Measurements from ENCODE around the gene MED12L.

The MED12L gene

DNA sequence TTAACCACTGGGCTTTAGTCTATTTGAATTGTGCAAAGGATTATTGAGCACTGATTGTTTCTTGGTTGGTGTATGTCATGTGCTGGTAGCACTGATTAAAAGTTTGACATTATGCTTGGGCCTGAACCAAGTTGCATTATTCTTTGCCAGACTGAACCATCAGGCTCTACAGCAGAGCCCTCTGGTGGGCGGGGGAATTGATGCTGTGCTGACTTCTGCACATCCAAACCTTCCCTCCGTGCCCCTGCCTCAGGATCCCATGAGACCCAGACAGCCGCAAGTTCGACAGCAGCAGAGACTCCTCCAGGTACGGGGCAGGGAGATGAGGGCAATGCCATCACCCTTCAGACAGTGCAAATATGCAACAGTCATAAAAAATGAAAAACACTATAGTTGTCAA lies 327.5 kb downstream of the MED12L start:
- no peak for FAIRE-seq
- no peak for DNase-seq (ENCODE audit: low spot score)

DNA sequence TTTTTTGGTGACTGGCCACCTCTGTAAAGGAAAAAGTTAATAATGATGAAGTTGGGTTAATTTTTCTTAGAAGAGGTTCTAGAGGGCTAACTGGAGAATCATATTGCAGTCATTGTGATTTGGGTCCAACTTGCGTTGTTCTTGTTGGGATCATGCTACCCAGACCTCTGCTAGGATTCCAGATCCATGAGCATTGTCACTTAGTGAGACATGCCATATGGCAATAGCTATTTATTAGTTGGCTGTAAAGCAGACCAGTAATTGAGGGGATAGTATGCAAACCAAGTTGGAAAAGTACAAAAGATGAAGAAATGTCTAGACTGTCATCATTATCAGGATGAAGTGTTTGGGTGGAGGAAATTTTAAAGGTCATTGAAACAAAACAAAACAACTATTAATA lies 329.8 kb downstream of the MED12L start:
- DNase-seq (ENCODE audit: low spot score), result no peak
- no peak for FAIRE-seq

DNA sequence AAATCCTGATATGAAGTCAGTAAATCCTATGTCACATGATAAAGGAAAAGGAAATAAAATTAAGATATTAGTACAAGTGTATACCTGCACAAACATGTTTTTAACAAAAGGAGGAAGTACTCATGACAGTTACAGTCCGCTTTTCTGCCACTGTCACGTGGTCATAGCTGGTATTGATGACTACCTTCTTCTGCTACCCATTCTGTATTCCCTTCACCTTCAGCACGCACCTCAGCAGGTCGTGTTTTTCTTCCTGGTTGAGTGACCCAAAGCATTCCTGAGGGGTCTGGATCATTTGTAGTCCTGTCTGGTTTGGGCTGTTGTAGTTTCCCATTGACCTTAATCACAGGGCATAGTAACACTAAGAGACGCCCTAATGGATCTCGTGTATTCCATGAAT lies 334.3 kb downstream of the MED12L start:
- FAIRE-seq, result no peak
- DNase-seq (ENCODE audit: low spot score), result no peak

DNA sequence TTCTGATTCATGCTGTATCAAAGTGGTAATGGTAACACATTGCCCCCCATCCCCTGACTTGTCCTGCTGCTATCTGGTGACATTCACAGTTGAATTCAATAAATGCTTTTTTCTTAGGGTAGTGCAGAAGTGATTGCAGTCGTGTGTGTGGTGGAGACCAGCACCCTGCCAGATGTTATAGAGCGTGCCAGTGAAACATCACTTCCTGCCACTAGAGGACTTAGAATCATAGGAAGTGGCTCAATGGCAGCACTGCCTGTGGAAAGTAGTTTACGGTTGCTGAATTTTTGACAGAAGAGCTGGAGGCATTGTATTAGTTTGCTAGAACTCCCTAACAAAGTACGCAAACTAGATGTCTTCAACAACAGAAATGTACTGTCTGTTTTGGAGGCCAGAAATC lies 336.5 kb downstream of the MED12L start:
- DNase-seq (ENCODE audit: low spot score) (no peak), FAIRE-seq (no peak)

DNA sequence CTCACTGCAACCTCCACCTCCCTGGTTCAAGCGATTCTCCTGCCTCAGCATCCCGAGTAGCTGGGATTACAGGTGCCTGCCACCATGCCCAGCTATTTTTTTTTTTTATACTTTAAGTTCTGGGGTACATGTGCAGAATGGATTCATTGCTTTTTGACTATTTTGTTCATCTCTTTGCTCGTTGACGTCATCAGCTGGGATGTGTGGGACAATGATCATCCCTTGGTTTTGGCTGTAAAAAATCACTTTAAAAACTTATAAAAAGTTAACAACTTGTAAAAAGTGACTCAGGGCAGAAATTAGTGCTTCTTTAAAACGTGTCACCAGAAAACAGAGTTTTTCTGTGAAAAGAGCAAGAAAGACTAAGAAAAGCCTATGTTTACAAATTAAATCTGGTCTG lies 337.6 kb downstream of the MED12L start:
- FAIRE-seq (no peak), DNase-seq (ENCODE audit: low spot score) (no peak)

DNA sequence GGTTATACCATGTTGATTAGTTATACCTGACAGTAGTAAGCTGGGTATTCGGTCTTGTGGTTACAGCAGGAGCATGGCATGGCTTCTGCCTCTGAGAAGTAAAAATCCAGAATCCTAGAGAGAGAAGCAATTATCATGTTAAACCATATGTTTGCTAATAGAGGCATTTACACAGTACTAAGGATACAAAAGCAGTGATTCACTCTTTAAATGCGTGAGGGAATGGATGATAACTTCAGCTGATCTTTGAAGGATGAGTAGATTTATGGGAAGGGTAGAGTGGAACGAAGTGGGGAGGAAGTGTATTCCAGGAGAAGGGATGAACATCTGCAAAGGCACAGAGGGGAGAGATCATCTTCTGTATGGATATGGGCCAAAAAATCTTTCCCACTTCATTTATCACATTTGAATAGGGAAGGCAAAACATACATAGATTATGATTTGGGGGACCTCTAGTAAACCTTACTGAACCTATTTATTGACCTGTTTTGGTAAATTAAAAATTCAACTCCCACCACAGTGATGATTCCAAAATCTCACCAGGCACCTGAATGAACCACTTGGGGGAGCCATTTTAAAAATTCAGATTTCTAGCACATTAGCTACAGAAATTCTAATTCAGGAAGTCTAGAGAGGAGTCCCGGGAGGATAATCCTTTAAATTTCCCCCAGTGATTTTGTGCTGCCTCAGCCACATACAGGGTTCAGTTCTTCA lies 340.3 kb downstream of the MED12L start:
- no peak for FAIRE-seq
- no peak for DNase-seq (ENCODE audit: low spot score)

DNA sequence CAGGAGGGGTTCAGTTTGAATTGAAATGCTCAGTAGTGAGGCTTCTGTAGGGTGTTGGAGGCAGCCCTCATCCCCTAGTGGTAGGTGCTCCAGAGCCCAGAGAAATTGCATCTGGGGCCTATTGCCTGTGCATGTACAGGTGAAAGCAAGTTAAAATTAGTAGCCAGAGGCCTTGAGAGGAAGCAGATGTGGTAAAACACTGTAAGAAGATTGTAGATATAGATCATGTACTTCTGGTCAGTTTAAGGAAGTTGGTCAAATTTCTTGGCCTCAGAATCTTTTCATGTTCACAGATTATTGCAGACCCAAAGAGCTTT lies 340.8 kb downstream of the MED12L start:
- no peak for DNase-seq (ENCODE audit: low spot score)
- FAIRE-seq, result no peak

DNA sequence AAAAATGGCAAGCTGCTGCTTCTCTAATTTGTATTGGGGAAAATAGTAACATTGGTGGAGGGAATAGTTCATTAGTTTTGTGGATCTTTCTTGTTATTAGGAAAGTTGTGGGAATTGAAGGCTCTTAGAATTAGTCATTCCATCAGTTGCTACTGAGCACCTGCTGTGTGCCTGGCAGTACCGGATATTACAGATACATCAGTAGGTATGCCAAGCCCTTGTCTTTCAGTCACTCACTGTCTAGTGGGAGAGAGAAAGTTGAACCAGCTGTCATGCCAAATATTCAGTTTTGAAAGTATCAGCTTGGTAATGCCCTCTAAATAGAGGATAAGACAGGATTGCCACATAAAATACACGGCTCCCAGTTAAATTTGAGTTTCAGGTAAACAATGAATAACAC lies 342.9 kb downstream of the MED12L start:
- DNase-seq (ENCODE audit: low spot score) (no peak), FAIRE-seq (no peak)

DNA sequence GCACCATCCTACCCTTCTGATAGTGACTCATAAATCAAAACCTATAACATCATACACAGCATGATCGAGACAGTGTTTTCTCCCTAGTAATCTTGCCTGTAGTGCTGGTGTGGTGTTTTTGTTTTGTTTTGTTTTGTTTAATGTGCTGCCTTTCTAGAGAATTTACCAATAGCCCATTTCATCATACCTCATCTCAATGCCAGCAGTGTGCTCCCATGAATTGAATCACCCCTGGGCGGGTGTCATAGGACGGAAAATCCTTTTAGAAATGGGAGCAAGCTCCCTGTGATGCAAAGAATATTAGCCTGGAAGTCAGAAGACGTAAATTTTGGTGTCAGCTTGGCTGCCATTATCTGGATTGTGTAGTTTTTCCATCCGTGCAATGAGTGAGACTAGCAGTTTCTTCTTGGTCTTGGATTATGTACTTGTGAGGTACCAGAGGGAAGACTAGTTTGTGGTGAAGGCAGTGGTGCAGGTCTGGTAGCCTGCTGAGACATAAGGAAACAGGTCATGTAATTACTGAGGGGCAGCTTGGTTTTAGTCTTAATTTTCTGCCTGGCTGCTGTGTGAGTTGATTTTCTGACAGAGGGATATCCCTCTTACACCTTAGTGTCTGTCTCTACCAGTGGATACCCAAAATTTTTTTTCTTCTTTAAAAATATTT lies 345.5 kb downstream of the MED12L start:
- DNase-seq (ENCODE audit: low spot score) (no peak), FAIRE-seq (no peak)

DNA sequence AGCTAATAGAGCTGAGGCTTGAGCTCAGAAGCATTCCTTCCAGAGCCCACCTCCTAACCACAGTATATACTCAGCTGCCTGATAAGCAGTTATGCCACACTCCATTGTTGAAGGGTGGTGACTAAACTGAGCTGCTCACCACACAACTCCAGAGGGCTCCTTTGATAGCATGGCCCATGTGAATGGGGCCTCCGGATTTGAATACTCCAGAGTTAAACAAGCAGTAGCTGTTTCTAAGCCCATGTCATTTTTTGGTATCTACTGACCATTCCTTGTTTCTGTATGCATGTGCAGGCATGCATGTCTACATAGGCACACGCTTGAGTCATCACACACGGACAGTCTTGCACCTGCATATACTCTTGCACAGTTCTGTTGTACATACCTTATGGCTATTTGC lies 346.5 kb downstream of the MED12L start:
- FAIRE-seq, result no peak
- peak; percentile 38 for DNase-seq (ENCODE audit: low spot score)

DNA sequence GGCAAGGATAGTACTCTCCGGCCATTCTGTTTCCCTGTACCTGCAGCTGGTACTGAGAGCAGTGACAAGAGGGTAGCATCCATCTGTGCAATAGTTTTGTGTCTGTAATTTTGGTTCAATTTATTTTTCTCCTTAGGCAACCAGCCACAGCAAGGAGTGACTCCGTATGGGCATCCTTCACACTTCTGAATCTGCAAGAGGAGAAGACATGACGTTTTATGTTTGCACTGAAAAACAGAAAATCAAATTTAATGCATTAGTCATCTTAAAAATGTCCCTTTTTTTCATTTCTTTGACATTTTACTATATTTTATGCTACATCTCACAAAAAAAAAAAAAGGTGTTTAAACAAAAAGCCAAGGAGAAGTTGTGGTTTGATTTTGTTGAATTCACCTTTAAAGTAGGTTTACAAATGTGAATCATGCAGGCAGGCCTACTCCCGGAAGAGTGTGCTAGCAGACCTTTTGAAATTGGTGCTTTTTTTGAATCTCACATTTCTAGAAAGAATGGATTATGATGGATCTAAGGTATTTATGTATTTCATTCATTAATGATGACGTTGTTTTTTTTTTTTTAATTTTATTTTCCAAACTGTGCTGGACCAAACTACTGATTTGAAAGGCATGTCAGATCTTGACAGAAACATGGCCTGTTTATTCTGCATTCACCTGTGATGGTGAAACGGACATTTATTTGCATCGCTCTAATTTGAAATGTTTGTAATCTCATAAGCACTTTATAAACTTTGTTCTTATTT lies 347.3 kb downstream of the MED12L start:
- DNase-seq (ENCODE audit: low spot score) (no peak), FAIRE-seq (no peak)

DNA sequence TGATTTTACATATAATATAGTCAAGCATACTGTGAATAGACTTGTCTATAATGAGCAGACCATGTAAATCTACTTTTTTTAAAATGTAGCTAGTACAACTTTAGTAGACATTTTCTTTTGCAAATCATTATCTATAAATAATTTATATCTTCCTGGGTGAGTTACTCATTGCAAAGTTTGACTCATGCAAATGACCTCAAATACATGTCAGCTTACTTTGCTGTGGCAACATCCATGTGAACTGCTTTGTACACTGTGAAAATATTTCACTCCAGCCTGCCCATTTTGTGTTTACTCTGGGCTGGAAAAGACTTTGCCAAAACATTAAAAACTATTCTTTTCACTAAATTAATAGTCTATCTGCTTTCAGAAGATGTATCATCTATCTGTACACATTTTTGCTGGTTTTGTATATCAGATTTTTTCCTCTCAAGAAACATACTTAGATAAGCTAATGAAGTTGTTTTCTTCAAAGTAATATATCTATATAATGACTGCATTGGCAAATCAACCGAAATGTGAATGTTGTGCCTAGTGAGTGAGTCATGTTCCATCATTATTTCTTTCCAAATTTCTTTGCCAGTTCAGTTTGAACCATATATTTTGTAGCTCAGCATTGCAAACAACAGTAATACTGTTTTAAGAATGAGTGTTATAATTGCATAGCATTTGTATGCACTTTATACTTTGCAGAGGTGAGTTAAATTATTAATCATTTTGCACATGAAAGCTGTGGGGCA lies 348.9 kb downstream of the MED12L start:
- no peak for FAIRE-seq

DNA sequence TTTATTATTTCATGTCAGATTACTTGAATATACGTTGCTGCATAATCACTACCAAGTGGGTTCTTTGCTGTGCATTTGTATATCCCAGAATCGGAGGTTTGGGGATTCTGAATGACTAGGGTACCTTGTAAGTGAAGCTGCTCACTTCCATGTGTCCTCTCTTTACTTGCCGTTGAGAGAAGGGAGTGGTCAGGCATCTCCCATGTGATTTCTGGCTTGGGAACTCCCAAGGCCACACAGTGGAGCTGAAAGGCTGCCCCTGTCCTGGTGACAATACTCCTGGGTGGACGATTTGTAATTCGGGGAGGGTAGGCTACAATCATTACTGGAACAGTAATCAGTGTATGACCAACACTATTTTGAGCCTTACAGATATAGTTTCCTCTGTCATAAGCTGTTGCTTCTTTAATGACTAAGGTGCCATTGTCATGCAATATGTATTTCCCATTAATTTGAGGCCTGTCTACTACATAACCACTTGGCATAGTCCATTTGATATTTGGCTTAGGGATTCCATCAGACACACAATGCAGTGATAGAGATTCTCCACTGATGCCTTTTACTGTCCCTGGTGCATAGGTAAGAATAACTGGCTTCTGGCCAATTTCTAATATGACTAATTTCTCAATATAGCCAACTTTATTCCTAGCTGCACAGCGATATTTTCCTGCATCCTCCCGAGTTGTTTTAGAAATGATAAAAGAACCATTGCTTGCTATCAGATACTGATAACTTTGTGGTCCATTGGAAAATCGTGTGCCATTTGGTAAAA lies 351.4 kb downstream of the MED12L start:
- FAIRE-seq (no peak), DNase-seq (ENCODE audit: low spot score) (no peak)

More for the DNA sequence above, 348.9 kb downstream of the MED12L start:
- DNase-seq (ENCODE audit: low spot score), result no peak

DNA sequence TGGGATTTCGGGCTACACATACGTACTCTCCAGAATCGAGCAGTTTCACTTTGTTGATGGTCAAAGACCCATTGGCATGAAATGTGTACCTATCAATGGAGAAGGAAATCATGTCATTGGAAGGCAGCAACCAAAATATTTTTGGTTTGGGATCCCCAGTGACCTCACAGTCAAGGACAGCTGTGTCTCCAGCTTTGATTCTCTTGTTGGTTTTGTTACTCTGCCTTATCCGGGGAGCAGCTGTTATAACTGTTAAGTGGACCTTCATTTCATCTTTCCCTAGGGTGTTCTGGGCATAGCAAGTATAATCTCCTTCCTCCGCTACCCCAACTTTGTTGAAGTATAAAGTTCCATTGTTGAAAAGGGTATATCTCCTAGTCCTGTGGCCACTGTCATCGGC lies 352.4 kb downstream of the MED12L start:
- FAIRE-seq (no peak), DNase-seq (ENCODE audit: low spot score) (no peak)

DNA sequence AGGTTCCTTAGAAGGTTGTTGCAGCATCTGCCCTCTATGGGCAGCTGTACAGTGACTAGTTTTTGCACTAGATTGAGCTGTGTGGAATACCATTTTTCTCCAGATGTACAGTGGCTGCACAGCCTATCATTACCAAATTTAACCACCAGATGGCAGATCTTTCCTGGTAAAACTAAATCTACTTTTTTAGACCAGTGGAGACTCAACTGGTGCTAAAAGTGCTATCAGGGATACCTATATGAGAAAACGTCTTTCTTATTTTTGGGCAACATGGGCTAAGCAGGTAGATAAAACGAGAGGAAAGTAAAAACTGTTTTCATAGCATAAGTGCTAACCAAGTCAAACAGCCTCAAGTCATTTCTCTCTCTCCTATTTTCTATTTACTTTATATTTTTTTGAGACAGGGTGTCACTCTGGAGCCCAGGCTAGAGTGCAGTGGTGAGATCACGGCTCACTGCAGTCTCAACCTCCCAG lies 354.2 kb downstream of the MED12L start:
- no peak for FAIRE-seq
- DNase-seq (ENCODE audit: low spot score), result peak; percentile 45

DNA sequence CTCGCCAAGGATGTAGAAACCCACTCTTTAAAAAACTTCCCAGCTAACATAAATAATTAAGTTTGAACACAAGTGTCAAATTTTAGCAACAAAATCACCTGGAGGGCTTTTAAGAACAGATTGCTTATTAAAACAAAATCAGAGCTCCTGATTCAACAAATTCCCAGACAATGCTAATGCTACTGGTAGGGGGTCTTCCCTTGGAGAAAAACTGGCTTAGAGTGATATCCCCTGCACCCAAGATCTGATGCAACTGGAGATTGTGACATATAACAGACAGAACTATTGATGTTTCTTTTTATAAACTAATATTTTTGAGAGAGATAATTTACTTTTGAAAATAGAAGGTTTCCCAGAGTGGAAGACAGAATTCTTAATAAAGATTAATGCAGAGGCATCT lies 355.5 kb downstream of the MED12L start:
- DNase-seq (ENCODE audit: low spot score) (no peak), FAIRE-seq (no peak)

DNA sequence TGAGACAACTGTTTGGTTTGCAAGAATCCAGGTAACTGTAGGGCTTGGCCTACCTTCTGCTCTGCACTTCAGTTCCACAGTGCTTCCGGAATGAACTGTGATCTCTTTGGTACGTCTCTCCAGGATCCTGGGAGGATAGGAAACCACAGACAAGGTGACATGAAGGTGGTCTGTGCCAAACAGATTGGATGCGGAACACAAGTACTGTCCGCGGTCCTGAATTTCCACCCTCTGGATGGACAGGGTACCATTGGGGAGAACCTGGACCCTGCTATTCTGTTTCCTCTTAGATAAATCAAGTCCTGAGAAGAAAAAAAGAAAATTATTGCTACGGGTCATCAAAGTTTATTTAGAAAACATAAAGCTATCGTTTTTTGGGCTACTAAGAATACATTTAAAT lies 358.1 kb downstream of the MED12L start:
- FAIRE-seq (no peak), DNase-seq (ENCODE audit: low spot score) (no peak)

DNA sequence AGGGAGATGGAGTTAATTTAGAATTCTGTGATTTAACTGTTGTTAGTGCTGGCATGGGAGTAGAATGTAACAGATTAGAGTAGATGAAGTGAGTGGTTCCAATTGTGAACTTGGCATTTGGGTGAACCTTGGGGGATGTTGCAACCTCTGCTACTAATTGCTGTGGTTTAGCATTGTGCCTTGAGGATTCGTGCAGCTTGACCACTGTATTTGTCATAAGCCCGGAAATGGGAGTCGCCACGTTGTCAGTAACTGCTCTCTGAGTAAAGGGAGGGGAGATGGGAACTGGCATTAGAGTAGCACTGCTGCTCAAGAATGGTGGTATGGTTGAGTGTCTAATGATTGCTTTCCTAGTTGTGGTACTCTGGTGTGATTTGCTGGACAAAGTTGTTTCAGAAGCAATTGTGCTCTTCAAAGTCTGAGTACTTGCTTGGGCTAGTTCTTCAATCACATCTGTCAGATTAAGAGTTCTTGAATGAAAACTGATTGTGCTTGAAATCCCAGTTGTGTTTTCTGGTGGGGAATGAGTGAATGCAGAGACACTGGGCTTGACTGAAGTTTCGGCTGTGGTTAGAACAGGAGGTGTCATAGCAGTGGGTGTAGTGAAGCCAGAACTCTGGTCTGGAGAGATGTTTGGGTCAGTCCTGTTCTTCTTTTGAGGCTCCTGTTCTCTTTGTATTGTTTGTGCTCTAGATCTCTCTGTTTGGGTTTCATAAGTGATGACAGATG lies 360.0 kb downstream of the MED12L start:
- FAIRE-seq (no peak), DNase-seq (ENCODE audit: low spot score) (peak; percentile 26)

DNA sequence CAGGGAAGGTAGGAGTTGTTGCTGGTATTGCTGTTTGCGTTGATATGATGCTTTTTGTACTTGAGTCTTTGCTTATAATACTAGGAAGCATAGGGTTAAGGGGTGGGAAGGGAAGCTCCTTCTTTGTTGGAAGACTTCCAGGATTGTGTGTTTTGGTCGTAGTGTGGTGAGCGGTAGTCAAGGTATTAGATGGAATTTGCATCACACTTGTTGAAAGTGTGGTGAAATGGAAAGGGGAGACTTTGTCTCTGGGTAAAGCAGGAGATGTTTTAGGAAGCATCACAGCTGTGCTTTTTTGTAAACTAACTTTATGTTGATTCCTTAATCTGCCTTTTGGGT lies 360.5 kb downstream of the MED12L start:
- DNase-seq (ENCODE audit: low spot score) (no peak), FAIRE-seq (no peak)

DNA sequence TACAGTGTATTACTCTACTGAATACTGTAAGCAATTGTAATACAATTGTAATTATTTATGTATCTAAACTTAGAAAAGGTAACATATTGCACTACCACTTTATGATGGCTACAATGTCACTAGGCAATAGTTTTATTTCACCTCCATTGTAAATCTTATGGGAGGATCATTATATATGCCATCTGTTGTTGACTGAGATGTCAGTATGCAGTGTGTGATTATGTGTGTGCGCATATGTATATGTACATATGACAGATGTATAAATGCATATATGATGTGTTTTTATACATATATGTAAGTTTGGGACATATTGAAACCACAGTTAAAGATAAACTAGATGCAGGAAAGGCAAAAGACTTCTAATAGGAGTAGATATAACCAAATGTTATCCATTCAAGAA lies 366.9 kb downstream of the MED12L start:
- FAIRE-seq (no peak), DNase-seq (ENCODE audit: low spot score) (no peak)

DNA sequence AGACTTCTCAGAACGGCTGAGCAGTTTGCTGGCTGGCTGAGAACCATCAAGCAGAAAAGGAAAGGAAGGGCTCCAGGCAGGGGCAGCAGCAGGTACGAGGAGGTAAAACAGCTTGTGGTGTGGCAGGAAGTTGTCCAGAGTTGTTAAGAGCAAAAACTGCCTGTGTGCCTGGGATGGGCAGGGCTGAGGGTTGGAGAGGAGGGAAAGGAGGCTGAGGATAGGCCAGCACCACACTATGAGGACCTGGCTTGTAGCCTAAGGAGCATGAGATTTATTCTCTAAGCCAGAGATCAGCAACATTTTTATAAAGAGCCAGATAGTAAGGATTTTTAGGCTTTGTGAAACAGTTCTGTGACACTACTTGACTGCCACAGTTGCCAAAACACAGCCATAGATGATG lies 367.4 kb downstream of the MED12L start:
- DNase-seq (ENCODE audit: low spot score) (no peak), FAIRE-seq (no peak)

All from urothelium cell line (cell line).